Measurements from ENCODE around the gene SLC1A2. TPM values are rescaled to one million over a fixed set of nuclear protein-coding genes. Genes with fewer than 3 reads are reported as not detected.

Gene SLC1A2
- polyA plus RNA-seq, 1 experiment: 0.60 TPM

- Histone ChIP-seq H3K4me3 (ENCODE audit: low read depth, low read length) (no peak overlapping the region), H3K36me3 (ENCODE audit: control insufficient read depth, insufficient read depth, low read length) (no peaks in the 10 kb centered on the region), H3K27me3 (ENCODE audit: control insufficient read depth, insufficient read depth, low read length) (no peaks in the 10 kb centered on the region)
- ChIA-PET CTCF (interaction anchor here (0.6 to 1.5 kb wide), 10 partner anchors 8 to 1143 kb away, joined by 3 to 5 read pairs (median 3); no protein-coding TSS in a partner anchor), POLR2A (no interaction called here)
- no peak for TF ChIP-seq CTCF (IDR thresholded peaks at IDR 0.05; ENCODE audit: insufficient read depth, low read depth, low read length)
- DNase-seq (ENCODE audit: low read depth): no peak
Measured at GRCh38 chr11:35403765-35404387, 15.5 kb downstream of the SLC1A2 start.

DNA sequence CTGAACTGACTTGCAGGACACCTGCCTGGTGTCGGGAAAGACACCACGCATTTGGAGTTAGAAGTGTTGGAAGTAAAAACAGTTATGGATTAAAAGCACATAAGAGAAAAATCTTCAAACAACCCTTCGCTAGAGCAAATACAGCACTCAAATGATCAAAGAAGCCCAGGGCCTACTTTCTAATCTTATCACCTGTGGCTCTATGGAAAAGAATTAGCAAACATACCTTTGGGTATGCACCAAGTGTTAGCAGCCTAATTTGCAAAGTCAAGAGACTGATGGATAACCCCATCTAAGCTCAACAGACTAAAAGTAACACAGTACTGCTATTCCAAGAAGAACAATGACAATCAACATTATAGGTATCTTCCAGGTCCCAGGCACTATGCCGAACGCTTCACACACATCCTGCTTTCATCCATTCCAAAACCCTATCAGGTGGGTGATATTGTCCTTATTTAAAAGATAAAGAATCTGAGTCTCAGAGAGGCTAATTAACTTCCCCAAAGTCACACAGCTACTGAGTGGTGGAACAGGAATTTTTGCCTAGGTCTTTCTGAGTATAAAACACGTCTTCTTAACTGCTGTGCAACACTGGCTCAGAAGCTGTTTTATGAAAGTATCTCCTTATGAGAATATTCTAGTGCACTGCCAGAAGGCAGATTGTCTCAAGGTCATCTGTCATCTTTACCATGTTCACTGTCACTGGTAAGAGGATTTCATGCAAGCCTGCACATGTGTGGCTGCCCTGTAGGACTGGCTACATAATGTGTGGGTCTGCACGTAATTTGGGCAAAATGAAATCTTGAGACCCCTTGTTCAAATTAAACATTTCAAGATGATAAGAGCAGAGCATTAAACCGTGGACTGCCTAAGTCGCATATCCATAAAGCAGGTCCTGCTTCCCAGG, 16.4 kb downstream of the SLC1A2 start:
- ChIA-PET CTCF (interaction anchor here (0.6 to 1.4 kb wide), 7 partner anchors 9 to 1142 kb away, joined by 3 to 5 read pairs (median 3); no protein-coding TSS in a partner anchor), POLR2A (no interaction called here)
- no peak for TF ChIP-seq CTCF (IDR thresholded peaks at IDR 0.05; ENCODE audit: insufficient read depth, low read depth, low read length)

GRCh38 chr11:35398881-35399280, 20.5 kb downstream of the SLC1A2 start:
- no peak for DNase-seq (ENCODE audit: low read depth)
- CTCF ChIA-PET: interaction anchor here (1.1 to 2.0 kb wide), 2 partner anchors 12 to 88 kb away, joined by 3 to 8 read pairs; no protein-coding TSS in a partner anchor
- H3K4me3 ChIP-seq (ENCODE audit: low read depth, low read length): no peak overlapping the region
- POLR2A ChIA-PET: no interaction called here
- no peaks in the 10 kb centered on the region for H3K36me3 ChIP-seq (ENCODE audit: control insufficient read depth, insufficient read depth, low read length)
- TF ChIP-seq CTCF (IDR thresholded peaks at IDR 0.05; ENCODE audit: insufficient read depth, low read depth, low read length): no peak
- H3K27me3 ChIP-seq (ENCODE audit: control insufficient read depth, insufficient read depth, low read length): no peaks in the 10 kb centered on the region

More for the DNA sequence above, 16.4 kb downstream of the SLC1A2 start:
- no peaks in the 10 kb centered on the region for H3K27me3 ChIP-seq (ENCODE audit: control insufficient read depth, insufficient read depth, low read length)
- H3K4me3 ChIP-seq (ENCODE audit: low read depth, low read length): no peak overlapping the region
- no peak for DNase-seq (ENCODE audit: low read depth)
- no peaks in the 10 kb centered on the region for H3K36me3 ChIP-seq (ENCODE audit: control insufficient read depth, insufficient read depth, low read length)

- ChIA-PET CTCF (interaction anchor here (0.6 to 5.7 kb wide), 4 partner anchors 17 to 807 kb away, joined by 3 to 57 read pairs (median 4); no protein-coding TSS in a partner anchor), POLR2A (no interaction called here)
- Histone ChIP-seq H3K27me3 (ENCODE audit: control insufficient read depth, insufficient read depth, low read length) (no peaks in the 10 kb centered on the region), H3K36me3 (ENCODE audit: control insufficient read depth, insufficient read depth, low read length) (no peaks in the 10 kb centered on the region), H3K4me3 (ENCODE audit: low read depth, low read length) (no peak overlapping the region)
- no peak for DNase-seq (ENCODE audit: low read depth)
- no peak for TF ChIP-seq CTCF (IDR thresholded peaks at IDR 0.05; ENCODE audit: insufficient read depth, low read depth, low read length)
Measured at GRCh38 chr11:35394941-35395340, 24.4 kb downstream of the SLC1A2 start.

DNA sequence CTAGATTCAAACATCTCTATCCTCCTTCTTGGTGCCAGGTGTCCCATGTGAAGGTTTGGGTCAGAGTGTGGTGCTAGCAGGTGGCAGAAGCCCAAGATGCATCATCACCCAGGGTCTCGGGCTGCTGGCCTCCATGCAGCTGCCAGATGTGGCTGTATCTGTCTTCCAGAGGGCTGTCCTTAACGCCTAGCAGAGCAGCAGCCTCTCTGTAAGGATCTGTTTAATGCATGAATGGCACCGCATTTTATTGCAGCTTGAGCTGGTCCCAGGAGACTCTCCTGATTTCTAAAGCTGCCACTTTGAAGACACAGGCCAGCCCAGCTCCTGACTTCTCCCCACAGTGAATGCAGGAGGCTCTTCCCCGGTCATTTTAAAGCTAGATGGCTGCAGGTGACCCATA, 26.3 kb downstream of the SLC1A2 start:
- CTCF ChIA-PET: interaction anchor here (0.8 to 5.7 kb wide), 13 partner anchors 10 to 806 kb away, joined by 3 to 57 read pairs (median 3); partner anchors contain the start of gene CD44
- no peaks in the 10 kb centered on the region for H3K27me3 ChIP-seq (ENCODE audit: control insufficient read depth, insufficient read depth, low read length)
- H3K4me3 ChIP-seq (ENCODE audit: low read depth, low read length): no peak overlapping the region
- no peaks in the 10 kb centered on the region for H3K36me3 ChIP-seq (ENCODE audit: control insufficient read depth, insufficient read depth, low read length)
- DNase-seq (ENCODE audit: low read depth): no peak
- POLR2A ChIA-PET: no interaction called here
- TF ChIP-seq CTCF (IDR thresholded peaks at IDR 0.05; ENCODE audit: insufficient read depth, low read depth, low read length): no peak
